NB4 (cell line): ENCODE results near the gene GPRIN2.

Source experiments
- DNase-seq: peaks from one replicate; pipeline ENCODE4 v3.0.0; 2010; ENCODE audit warnings: low read depth
- H3K4me3 ChIP-seq: one replicate; pipeline ENCODE4 v1.5.1; 2011; ENCODE audit warnings: mild to moderate bottlenecking, low read depth, low read length, moderate library complexity
- MYC ChIP-seq: IDR thresholded peaks from 2 replicates; pipeline ENCODE4 v1.6.1; 2011; ENCODE audit warnings: low read depth, low read length
- POLR2A ChIP-seq: IDR thresholded peaks from 2 replicates; pipeline ENCODE4 v1.6.1; 2011; ENCODE audit warnings: mild to moderate bottlenecking; ENCODE audit not compliant: insufficient read length; ENCODE audit errors: extremely low read depth
- TF ChIP-seq, protein P1 (sequence below): IDR thresholded peaks from one replicate; pipeline ENCODE4 v1.5.1; 2012; ENCODE audit warnings: low read depth, low read length
- TF ChIP-seq, protein P2 (sequence below): IDR thresholded peaks from 2 replicates; pipeline ENCODE4 v1.6.1; 2011; ENCODE audit warnings: low read depth, low read length

The GPRIN2 gene

DNA sequence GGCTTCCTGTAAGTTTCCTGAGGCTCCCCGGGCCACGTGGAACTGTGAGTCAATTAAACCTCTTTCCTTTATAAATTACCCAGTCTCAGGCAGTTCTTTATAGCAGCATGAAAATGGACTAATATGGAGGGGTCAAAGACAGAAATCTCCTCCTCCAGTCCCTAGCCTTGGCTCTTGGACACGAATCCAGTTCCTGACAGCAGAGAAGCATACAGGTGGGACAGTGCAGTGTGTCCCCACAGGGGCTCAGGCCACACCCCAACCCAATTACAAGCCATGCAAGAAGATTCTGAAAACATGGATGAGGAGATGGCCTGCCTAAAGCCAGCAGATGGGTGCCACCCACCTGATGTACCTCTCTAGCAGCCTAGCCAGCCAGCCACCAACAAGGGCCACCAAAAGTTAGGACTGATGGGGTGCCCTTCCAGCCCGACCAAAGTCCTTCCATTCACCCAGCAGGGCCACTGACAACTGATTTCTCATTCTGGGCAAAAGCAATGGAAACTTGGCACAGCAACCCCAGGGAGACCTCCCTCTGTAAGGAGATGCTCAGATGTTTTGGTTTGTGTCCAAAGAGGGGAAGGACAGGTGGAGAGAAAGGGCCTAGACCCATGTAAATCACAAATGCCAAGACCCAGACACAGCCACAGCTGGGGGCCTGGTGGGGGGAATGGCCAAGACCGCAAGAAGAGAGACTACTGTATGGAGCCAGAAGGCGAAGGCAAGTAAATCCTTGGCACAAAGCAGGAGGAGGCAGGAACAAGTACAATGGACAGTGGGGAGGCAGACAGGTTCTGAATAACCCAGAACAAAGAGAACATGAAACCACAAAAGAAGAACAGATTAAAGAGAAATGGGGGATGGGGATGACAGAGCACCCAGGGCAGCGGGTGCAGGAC, 13.6 kb downstream of the GPRIN2 start:
- DNase-seq = no peak

DNA sequence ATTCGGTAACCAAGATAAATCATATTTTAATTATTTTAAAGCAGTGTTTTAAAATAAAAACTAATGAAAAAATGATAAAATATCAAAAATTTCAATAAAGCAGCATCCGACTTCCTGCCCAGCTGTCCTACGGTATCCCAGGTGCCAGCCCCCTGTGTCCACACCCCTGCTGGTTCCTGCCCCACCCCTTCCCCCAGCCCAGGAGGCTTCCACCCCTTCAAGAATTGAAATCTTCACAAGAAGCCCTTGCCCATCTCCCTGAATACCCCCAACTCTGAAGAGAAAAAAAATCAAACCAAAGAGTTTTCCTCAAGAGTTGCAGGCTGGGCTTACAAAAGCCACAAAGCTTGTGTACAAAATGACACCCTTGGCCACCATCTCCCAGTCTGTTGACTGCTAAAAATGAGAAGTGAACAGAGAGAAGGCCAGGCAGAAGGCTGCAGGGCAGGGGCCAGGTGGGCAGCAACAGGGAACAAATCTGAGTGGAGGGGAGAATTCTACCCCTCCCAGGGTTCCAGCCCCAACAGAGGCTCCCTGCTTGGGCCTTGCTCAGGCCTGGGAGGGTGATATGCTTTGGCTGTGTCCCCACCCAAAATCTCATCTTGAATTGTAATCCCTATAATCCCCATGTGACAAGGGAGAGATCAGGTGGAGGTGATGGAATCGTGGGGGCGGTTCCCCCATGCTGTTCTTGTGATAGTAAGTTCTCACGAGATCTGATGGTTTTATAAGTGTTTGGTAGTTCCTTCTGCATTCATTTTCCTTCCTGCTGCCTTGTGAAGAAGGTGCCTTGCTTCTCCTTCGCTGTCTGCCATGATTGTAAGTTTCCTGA, 14.5 kb downstream of the GPRIN2 start:
- no peak for TF ChIP-seq MYC
- TF ChIP-seq, protein P1, sequence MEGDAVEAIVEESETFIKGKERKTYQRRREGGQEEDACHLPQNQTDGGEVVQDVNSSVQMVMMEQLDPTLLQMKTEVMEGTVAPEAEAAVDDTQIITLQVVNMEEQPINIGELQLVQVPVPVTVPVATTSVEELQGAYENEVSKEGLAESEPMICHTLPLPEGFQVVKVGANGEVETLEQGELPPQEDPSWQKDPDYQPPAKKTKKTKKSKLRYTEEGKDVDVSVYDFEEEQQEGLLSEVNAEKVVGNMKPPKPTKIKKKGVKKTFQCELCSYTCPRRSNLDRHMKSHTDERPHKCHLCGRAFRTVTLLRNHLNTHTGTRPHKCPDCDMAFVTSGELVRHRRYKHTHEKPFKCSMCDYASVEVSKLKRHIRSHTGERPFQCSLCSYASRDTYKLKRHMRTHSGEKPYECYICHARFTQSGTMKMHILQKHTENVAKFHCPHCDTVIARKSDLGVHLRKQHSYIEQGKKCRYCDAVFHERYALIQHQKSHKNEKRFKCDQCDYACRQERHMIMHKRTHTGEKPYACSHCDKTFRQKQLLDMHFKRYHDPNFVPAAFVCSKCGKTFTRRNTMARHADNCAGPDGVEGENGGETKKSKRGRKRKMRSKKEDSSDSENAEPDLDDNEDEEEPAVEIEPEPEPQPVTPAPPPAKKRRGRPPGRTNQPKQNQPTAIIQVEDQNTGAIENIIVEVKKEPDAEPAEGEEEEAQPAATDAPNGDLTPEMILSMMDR = no peak
- no peak overlapping the region for H3K4me3 ChIP-seq
- DNase-seq = no peak

More for the DNA sequence above, 13.6 kb downstream of the GPRIN2 start:
- TF ChIP-seq MYC (no peak), POLR2A (no peak)
- TF ChIP-seq, protein P2, sequence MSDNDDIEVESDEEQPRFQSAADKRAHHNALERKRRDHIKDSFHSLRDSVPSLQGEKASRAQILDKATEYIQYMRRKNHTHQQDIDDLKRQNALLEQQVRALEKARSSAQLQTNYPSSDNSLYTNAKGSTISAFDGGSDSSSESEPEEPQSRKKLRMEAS = no peak
- TF ChIP-seq, protein P1 = no peak
- H3K4me3 ChIP-seq = no peak overlapping the region

DNA sequence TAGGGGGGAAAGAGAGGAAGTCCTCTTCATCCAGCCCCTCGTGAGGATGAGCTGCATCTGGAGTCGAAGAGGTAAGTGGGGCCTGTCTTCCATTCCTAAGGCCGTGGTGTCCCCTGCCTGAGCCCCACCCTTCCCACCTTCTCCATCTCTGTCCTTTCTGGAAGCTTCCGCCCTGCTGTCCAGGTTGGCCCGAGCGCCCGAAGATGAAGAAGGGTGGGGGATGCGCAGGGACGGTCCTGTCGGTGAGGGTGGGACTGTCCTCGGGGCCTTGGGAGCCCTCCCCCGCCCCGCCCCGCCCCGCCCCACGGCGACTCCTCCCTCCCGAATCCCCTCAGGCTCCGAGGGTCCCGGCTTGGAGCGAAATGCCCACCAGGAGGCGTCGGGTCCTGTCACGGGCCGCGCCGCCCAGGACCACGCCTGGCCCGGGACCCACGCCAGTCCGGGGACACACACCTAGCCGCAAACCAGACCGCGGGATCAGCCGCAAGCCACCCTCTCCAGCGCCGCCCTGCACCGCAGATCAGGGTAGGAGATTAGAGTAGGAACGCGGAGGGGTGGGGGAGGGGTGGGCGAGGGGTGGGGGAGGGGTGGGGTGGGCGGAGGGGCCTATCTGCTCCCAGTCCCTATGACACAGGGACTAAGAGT, 15.3 kb downstream of the GPRIN2 start:
- DNase-seq = no peak
- no peak overlapping the region for H3K4me3 ChIP-seq
- TF ChIP-seq MYC (no peak), POLR2A (no peak)
- TF ChIP-seq, protein P2 = no peak
- TF ChIP-seq, protein P1 = no peak

DNA sequence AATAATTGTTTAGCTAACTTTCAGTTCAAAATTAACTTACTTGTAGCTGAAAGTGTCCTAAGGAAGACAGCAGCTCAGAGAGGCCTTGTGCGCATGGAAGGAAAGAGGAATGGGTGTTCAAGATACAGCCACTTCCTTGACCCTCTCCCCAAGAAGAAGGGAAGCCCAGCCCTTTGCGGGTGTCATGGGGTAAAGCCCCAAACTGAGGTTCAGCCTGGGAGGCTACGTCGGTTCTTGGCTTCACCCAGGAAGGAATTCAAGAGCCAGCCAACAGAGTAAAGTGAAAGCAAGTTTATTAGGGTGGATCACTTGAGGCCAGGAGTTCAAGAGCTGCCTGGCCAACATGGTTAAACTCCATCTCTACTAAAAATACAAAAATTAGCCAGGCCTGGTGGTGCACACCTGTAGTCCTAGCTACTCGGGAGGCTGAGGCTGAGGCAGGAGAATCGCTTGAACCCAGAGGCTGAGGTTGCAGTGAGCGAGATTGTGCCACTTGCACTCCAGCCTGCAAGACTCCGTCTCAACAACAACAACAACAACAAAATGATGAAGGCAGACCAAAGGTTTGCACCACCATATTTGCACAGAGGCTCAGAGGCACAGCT, 15.9 kb downstream of the GPRIN2 start:
- TF ChIP-seq, protein P1 = no peak
- TF ChIP-seq, protein P2 = no peak
- TF ChIP-seq MYC (no peak), POLR2A (no peak)
- H3K4me3 ChIP-seq = no peak overlapping the region
- no peak for DNase-seq

DNA sequence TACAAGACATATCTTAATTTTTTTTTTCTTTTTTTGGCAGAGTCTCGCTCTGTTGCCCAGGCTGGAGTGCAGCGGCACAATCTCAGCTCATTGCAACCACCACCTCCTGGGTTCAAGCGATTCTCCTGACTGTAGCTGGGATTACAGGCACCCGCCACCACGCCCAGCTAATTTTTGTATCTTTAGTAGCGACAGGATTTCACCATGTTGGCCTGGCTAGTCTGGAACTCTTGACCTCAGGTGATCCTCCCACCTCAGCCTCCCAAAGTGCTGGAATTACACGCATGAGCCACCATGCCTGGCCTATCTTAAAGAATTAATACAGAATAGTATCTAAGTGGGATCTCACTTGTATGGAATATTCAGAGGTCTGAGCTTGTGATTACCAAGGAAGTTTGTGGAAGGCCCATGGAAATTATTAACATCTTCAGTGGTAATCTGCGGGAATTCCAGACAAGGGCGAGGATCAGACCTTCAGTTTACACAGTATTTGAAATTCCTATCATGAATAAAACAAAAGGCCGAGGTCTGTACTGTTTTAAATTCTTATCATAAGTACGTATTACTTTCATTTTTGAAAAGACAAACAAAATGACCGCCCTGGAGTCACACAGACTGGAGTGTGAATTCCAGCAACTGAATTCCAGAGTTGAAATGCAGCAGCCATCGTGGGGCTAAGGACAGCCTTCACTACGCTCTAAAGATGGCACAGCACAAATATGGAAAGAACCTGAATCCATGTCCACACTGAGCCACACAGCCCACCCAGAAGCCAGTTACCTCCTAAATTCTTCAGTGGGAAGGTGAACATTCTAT, 16.7 kb downstream of the GPRIN2 start:
- no peak overlapping the region for H3K4me3 ChIP-seq
- TF ChIP-seq, protein P1 = no peak
- TF ChIP-seq MYC (no peak), POLR2A (no peak)
- TF ChIP-seq, protein P2 = no peak
- no peak for DNase-seq
